GM19351 (cell line): Measurements from ENCODE around the gene RPL10A.

Experiments used
- ATAC-seq: cut with Tn5 transposase; IDR thresholded peaks from one replicate; pipeline ENCODE4 v1.9.1; 2021; ENCODE audit warnings: mild to moderate bottlenecking, moderate library complexity; ENCODE audit not compliant: unreplicated experiment

Gene RPL10A

DNA sequence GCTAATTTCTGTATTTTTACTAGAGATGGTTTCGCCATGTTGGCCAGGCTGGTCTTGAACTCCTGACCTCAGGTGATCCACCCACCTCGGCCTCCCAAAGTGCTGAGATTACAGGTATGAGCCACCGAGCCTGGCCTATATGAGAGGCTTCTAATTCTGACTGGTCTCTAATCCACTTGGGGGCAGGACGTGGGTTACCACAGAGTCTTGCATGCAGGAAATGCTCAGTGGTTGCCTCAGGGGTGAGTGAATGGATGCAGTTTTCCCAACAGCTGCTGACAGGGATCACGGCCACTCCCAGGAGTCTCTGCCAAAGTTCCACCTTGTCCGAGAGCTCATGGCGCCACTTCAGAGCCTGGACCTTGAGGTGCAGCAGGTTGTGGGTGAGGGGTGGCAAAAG, 22.5 kb upstream of the RPL10A start:
- no peak for ATAC-seq

DNA sequence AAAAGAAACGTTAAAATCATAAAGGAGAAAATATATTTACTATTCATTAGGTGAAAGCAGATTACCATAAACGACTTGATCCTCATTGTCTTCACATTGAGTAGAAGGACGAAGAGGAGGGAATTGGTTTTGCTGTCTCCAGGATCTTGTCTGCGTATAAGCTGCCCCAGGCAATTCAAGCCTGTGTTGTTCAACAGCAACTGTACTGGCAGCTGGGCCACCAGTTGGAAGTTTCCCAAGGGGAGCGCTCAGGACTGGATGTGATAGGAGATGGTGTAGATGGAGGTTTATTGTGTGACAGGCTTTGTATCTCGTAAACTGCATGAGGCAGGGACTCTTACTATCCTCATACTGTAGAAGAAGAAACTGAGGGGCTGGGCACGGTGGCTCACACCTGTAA, 20.0 kb upstream of the RPL10A start:
- ATAC-seq = no peak

DNA sequence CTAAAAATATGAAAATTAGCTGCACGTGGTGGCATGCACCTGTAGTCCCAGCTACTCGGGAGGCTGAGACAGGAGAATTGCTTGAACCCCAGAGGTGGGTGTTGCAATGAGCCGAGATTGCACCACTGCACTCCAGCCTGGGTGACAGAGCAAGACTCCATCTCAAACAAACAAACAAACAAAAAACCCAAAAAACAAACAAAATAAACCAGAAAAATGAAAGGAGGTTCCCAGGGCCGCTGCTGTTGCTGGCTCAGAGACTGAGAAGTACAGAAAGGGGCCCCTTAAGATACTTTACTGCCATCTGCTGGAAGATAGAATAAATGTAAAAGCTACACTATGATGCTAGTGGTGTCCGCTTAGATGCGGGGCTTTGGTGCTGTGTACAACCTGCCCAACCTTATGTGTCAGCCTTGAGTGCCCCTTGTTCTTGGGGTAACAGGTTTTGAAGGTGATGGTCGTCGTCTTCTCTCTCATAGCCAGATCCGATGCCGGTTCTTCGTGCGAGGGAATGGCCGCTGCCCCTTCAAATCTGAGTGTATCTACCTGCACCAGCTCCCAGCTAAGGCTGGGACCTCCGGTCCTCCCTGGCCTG, 18.8 kb upstream of the RPL10A start:
- no peak for ATAC-seq

DNA sequence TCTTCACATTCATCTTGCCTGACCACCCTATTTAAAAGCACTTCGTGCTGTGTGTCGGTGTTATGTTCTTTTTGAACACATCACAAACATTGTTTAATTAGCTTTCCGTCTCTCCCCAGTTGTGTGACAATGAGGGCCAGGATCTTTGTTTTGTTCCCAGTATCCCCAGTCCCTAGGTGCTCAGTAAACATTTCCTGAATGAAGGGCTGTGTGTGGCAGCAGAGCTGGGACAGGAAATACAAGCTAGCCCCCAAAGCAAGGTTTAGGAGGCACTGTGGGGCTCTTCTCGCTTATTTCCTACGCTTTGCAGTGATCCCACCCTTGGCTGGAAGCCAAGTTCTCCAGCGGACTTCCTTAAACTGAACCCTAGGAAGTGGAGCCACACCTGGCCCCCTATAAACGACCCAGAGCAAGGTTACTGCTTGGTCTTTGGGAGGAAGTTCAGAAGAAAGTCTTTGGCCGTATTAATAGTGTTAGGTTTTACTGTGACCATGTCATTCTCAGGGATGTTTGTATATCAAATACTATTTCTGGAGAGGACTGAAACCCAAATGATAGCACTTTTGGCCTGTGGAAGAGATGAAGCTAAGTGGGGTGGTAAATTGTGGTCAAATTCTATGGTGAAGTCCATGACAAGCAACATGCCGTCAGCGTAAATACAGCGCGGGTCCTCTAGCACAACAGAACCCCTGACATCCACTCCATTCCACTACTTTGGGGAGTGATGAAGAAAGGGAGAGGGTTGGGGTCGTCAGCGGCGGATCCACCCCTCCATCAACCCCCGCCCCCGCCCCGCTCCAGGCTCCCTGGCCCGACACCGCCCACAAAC, 16.6 kb upstream of the RPL10A start:
- ATAC-seq = no peak

DNA sequence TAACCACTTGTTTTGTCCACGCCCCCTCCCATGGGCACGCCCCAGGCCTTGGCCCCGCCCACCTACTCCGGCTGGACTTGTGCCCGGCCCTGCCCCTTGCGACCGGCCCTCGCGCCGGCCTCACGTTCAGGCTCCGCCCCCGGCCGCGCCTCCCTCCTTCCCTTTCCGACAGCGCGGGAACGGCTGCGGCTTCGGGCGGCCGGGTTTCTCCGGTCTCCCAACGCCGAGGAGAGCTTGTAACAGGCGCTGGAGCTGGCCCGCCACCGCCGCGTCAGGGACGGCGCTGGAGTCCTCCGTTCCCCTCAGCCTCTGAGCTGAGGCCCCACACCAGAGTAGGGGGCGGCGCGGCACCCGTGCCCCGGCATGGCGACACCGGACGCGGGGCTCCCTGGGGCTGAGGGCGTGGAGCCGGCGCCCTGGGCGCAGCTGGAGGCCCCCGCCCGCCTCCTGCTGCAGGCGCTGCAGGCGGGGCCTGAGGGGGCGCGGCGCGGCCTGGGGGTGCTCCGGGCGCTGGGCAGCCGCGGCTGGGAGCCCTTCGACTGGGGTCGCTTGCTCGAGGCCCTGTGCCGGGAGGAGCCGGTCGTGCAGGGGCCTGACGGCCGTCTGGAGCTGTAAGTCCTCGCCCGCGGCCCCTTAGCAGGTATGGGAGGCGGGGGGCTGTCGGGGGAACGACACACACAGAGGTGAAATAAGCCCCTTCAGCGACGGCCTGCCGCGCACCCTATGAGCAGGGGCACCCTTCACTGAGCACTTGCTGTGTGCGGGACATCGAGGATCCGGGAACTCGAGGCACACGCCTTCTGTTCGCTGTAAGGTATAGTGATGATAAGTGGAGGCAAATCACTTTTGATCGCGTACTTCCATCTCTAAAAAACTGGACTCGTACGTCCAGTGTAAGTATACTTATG, 15.8 kb upstream of the RPL10A start, which contains the start of gene FANCE:
Gene FANCE (plus strand): TSS at position 156 of the 908 bp plus-strand sequence. CDS start 208 bp downstream, at position 364.
- ATAC-seq = peak; percentile 86

- no peak for ATAC-seq
Measured at GRCh38 chr6:35453236-35453635, 15.0 kb upstream of the RPL10A start.

GRCh38 chr6:35454391-35455110, 13.7 kb upstream of the RPL10A start:
- ATAC-seq = no peak

GRCh38 chr6:35457907-35458306, 10.3 kb upstream of the RPL10A start:
- no peak for ATAC-seq

DNA sequence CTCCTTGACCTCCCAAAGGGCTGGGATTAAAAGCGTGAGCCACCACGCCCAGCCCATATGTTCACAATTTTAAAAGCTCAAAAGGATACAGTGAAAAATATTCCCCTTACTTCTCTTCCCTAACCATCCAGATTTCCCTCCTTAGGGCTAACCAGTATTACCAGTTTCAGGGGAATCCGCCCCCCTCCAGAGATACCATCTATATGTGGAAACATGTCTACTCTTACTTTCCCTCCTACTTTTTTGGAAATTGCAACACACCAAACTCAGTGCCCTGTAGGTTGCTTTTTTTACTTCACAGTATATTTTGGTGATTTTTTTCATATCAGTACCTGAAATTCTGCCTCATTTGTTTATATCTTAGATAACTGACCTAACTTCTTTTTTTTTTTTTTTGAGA, 6.9 kb upstream of the RPL10A start:
- ATAC-seq = no peak

- ATAC-seq = no peak
Measured at GRCh38 chr6:35463292-35463691, 4.9 kb upstream of the RPL10A start.

- ATAC-seq = no peak
Measured at GRCh38 chr6:35465646-35466045, 2.6 kb upstream of the RPL10A start.

DNA sequence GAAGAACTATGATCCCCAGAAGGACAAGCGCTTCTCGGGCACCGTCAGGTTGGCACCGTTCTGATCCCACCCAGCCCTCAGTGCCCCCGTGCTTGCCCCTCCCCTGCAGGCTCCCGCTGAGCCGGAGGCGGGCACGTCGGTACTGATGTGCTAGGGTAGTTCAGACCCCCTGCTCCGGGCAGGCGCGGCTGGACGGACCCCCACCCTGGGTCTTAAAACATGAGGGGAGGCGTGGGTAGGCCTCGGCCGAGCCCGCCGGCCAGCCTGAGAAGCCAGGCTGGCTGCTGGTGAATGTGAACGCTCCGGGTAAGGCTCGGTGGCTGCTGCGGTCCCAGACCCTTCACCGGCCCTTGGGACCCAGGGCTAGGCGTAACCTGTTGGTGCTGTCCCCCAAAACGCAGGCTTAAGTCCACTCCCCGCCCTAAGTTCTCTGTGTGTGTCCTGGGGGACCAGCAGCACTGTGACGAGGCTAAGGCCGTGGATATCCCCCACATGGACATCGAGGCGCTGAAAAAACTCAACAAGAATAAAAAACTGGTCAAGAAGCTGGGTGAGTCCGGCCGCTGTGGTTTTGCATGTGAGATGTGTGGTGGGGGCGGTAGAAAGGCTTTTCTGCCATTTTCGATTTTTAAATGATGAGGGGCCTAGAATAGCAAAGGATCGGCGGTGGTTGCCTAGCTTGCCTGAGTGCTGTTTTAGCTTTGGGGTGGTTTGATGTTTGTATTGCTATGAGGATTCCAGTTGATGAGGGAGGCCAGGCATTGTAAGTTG, 964 bp downstream of the RPL10A start:
- no peak for ATAC-seq

GRCh38 chr6:35469751-35470662, 1.8 kb downstream of the RPL10A start:
- no peak for ATAC-seq

DNA sequence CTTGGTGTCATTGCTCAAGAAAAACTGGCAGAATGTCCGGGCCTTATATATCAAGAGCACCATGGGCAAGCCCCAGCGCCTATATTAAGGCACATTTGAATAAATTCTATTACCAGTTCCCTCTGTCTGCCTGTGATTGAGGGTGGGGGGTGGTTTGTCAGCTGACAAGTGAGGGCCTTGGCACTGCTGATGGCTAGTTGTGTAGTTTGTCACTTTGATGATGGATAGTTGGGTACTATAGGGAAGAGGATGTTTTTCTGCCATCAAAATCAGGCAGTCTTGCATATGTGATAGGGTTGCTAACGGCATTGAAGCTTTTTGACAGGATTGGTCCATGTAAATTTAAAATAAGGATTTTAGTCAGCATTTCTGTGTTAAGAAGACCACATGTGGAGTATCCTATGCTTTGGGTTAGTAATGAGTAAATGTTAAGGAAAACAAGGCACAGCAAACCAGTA, 2.5 kb downstream of the RPL10A start:
- ATAC-seq = no peak

- ATAC-seq = no peak
Measured at GRCh38 chr6:35471836-35472345, 3.7 kb downstream of the RPL10A start.

DNA sequence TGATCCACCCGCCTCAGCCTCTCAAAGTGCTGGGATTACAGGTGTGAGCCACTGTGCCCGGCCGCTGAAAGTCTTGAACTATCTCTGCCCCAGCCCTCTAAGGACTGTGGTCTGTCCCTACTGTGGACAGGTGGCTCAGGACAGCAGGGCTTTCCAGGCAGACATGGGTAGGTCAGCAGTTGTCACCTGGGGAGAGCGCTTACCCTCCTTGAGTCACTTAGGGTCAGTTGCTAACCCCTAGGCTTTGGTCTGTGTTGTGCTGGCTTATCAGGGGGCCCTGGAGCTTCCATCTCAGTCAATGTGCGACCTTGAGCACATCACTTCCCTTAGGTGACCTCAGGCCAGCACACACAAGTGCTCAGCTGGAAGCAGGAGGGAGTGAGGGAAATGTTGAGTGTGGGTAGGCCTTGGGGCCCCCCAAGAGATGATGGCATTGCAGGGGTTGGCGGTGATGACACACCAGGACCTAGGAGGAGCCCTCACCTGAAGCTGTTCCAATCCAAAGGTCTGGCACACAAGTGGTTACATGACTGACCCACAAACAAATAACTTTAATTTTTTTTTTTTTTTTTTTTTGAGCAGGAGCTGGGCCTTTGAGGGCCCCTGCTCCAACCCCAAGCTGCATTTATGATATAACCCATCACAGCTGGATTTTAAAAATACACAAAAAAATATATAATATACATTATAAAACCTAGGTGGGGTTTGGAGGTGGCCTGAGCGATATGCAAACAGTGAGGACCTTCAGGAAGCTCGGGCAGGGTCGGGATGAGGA, 5.1 kb downstream of the RPL10A start:
- ATAC-seq = no peak

DNA sequence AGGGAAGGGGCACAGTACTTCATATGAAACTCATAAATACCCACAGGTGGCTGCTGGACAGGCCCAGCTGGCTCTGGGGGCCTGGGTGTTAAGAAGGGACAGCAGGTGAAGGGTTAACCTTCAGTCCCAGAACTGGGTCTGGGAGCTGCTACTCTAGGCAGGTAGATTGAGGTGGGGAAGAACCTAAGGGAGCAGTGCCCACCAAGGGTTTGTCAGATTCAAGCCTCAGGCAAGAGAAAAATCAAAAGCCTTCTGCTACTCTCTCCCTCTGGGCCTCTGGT, 5.6 kb downstream of the RPL10A start:
- ATAC-seq = no peak
